K562 (cell line): ENCODE data around the gene COL26A1.

Experiments used
- CTCF ChIP-seq, 3 experiments: IDR thresholded peaks in 2 of 3; conservative IDR thresholded peaks in 1 of 3; 2 replicates each; pipeline ENCODE4 v1.5.1; 2011 to 2012; ENCODE audit warnings: low read length in 3 of 3, mild to moderate bottlenecking in 3 of 3, control low read depth in 2 of 3, improper control_type of control experiment in 1 of 3, inconsistent platforms in 1 of 3, low read depth in 1 of 3, mixed read lengths in 1 of 3, moderate library complexity in 1 of 3; ENCODE audit not compliant: insufficient read depth in 2 of 3
- EGR1 ChIP-seq: fragments of 450-650 bp; conservative IDR thresholded peaks from 2 replicates; pipeline ENCODE4 v1.6.1; 2017; ENCODE audit warnings: mild to moderate bottlenecking
- ETV6 ChIP-seq, 3 experiments: fragments of 150-350 bp in 1 of 3; sonication (generic) in 1 of 3; formaldehyde crosslinking in 1 of 3; IDR thresholded peaks; 2 replicates each; pipeline versions ENCODE4 v1.6.1 to v1.8.0; 2014 to 2022; ENCODE audit warnings: borderline replicate concordance in 2 of 3, low read depth in 2 of 3, antibody characterized with exemption in 1 of 3, low read length in 1 of 3, mild to moderate bottlenecking in 1 of 3, missing genetic modification reagents in 1 of 3
- NR2C2 ChIP-seq, 2 experiments: fragments of 200-800 bp in 1 of 2; sonication (Bioruptor generic) in 1 of 2; sonication (generic) in 1 of 2; formaldehyde crosslinking in 1 of 2; IDR thresholded peaks; 2 replicates each; pipeline versions ENCODE4 v1.6.1 to v1.8.0; 2016 to 2022; ENCODE audit warnings: mild to moderate bottlenecking in 1 of 2, missing compliant biosample characterization in 1 of 2, missing genetic modification characterization in 1 of 2, missing genetic modification reagents in 1 of 2
- RCOR1 ChIP-seq, 2 experiments: IDR thresholded peaks; 2 replicates each; pipeline ENCODE4 v1.6.1; 2012; ENCODE audit warnings: low read depth in 2 of 2, low read length in 2 of 2, borderline replicate concordance in 1 of 2, improper control_type of control experiment in 1 of 2
- SIN3A ChIP-seq, 2 experiments: fragments of 150-350 bp in 1 of 2; IDR thresholded peaks; 2 replicates each; pipeline ENCODE4 v1.6.1; 2011 to 2016; ENCODE audit warnings: borderline replicate concordance in 2 of 2, low read depth in 2 of 2, low read length in 2 of 2, mild to moderate bottlenecking in 2 of 2, moderate library complexity in 2 of 2; ENCODE audit not compliant: control insufficient read depth in 1 of 2
- SIN3B ChIP-seq: fragments of 450-650 bp; IDR thresholded peaks from 2 replicates; pipeline ENCODE4 v1.6.1; 2017; ENCODE audit warnings: low read depth, mild to moderate bottlenecking, moderate library complexity
- SP1 ChIP-seq: sonication (generic); formaldehyde crosslinking; IDR thresholded peaks from 2 replicates; pipeline ENCODE4 v1.8.1; 2022; ENCODE audit warnings: mild to moderate bottlenecking, missing genetic modification reagents
- TCF7L2 ChIP-seq: fragments of 150-350 bp; IDR thresholded peaks from 2 replicates; pipeline ENCODE4 v1.6.1; 2016; ENCODE audit warnings: low read depth, mild to moderate bottlenecking, low read length, moderate library complexity
- ZNF140 ChIP-seq: fragments of 250-450 bp; sonication (Bioruptor Pico); IDR thresholded peaks from 2 replicates; pipeline ENCODE4 v1.8.0; 2021; ENCODE audit warnings: moderate library complexity, mild to moderate bottlenecking, inconsistent platforms
- ZNF3 ChIP-seq: fragments of 250-450 bp; sonication (Bioruptor Pico); IDR thresholded peaks from 2 replicates; pipeline ENCODE4 v1.5.0; 2021; ENCODE audit warnings: mild to moderate bottlenecking, moderate library complexity

GRCh38 chr7:101426303-101427011 is 63.8 kb downstream of the COL26A1 start:
- TF ChIP-seq CTCF (IDR thresholded peaks at IDR 0.05 in 2 of 3, conservative IDR thresholded peaks at IDR 0.05 in 1 of 3; ENCODE audit: insufficient read depth in 2 of 3, low read depth in 1 of 3, low read length in 3 of 3): no peak
- TF ChIP-seq EGR1: no peak
- TF ChIP-seq RCOR1 (IDR thresholded peaks at IDR 0.05; ENCODE audit: borderline replicate concordance in 1 of 2, low read depth in 2 of 2, low read length in 2 of 2): no peak
- no peak for TF ChIP-seq SP1 (CRISPR knock-in tag)
- TF ChIP-seq ETV6 (IDR thresholded peaks at IDR 0.05; ENCODE audit: borderline replicate concordance in 1 of 2, low read depth in 2 of 2, low read length in 1 of 2): no peak
- no peak for TF ChIP-seq ETV6 (CRISPR knock-in tag; IDR thresholded peaks at IDR 0.05; ENCODE audit: borderline replicate concordance)
- TF ChIP-seq ZNF3 (CRISPR knock-in tag): no peak
- no peak for TF ChIP-seq NR2C2 (CRISPR knock-in tag; IDR thresholded peaks at IDR 0.05)
- TF ChIP-seq NR2C2 (tag; IDR thresholded peaks at IDR 0.05): no peak
- no peak for TF ChIP-seq TCF7L2
- TF ChIP-seq SIN3A (IDR thresholded peaks at IDR 0.05; ENCODE audit: borderline replicate concordance in 2 of 2, control insufficient read depth in 1 of 2, low read depth in 2 of 2, low read length in 2 of 2): no peak
- no peak for TF ChIP-seq ZNF140
- no peak for TF ChIP-seq SIN3B
